Caki2 (cell line): ENCODE measurements around the gene RPL23. TPM values are rescaled to one million over a fixed set of nuclear protein-coding genes. Genes with fewer than 3 reads are reported as not detected.

Experiments used
- DNase-seq: peaks from one replicate; pipeline ENCODE4 v3.0.0-alpha.2; 2015; ENCODE audit warnings: low read depth
- in situ Hi-C: cut with HindIII; loops from 2 replicates; pipeline ENCODE4 v1.10.0; 2016; ENCODE audit warnings: low sequenced_read_pairs, low pct_unique_long_range_greater_than_20kb, mixed read lengths
- total RNA-seq: library from RNA; depleted of rRNA; stranded (reverse); fragments of >200 nt; shearing (Covaris generic); gene quantifications from 2 replicates; pipeline ENCODE4 v1.2.3, GENCODE V29; 2014; ENCODE audit warnings: low replicate concordance

The RPL23 gene
- total RNA-seq, 1 experiment from 2014 or later = 1,156 TPM

DNA sequence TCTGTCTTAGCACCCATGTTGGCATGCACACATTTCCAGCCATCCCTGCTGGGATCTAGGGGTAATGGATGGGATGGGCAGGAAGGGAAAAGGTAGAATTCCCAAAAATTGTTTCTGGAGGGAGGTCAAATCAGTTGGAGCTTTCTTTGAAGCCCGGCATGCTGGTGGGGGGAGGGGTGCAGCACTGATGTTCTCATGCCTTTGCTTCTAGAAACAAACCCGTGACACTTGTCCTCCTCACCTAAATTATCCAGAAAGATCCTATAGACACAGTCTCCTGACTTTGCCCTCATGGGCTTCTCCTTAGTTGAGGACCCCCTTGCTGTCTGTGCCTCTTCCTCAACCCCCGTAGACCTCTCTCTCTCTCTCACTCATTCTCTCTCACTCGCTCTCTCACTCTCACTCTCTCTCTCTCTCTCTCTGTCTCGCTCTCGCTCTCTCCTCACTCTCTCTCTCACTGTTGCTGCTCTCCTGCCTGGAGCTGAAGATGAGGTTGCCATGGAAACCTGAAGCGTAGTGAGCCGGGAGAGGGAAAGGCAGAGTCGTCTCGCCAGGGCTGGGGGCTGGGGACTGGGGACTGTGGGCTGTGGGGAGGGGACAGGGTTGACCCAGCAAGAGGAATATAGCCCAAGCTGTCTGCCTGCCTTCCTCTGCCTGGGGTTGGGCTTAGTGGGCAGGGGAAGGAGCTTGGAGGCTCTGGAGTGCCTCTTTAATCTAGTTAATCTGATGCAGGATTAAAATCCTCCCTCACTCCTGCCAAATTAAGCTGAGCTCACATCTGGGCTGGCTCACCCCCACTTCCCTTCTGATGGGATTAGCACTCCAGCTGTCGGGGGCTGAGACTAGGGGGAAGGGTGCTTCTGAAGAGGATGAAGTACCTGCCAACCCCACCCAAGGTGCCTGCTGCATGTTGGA, 32.5 kb upstream of the RPL23 start:
- in situ Hi-C loops = no loop called here
- DNase-seq = no peak

DNA sequence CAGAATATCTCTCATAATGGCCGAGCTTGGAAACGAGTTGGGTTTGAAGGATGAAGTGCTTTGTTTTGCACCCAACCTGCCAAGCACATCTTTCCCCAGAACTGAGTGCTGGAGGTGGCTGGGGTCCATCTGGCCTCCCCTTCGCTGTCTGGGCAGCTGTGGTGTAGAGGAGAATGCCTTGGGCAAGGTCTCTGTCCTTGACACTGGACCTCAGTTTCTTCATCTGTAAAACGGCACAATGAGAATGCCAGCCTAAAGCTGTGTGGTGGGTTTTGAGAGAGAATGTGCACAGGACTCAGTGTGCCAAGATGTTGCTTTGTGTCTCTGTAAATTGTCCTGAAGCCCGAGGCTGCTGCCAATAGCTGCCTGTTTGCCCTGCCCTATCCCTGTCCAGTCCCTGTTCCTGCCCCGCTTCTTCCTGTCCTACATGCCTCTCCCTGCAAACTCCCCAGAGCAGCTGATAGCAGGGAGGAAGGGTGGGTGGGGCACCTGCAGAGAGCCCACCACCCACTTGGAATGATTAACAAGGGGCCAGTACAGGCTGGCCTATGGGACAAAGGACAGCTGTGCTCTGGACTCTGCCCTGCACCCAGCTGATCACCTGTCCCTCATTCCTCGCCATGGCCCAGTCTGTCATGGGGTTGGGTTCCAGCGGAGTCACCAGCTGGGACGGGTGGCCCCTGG, 31.7 kb upstream of the RPL23 start:
- in situ Hi-C loops = no loop called here
- no peak for DNase-seq

DNA sequence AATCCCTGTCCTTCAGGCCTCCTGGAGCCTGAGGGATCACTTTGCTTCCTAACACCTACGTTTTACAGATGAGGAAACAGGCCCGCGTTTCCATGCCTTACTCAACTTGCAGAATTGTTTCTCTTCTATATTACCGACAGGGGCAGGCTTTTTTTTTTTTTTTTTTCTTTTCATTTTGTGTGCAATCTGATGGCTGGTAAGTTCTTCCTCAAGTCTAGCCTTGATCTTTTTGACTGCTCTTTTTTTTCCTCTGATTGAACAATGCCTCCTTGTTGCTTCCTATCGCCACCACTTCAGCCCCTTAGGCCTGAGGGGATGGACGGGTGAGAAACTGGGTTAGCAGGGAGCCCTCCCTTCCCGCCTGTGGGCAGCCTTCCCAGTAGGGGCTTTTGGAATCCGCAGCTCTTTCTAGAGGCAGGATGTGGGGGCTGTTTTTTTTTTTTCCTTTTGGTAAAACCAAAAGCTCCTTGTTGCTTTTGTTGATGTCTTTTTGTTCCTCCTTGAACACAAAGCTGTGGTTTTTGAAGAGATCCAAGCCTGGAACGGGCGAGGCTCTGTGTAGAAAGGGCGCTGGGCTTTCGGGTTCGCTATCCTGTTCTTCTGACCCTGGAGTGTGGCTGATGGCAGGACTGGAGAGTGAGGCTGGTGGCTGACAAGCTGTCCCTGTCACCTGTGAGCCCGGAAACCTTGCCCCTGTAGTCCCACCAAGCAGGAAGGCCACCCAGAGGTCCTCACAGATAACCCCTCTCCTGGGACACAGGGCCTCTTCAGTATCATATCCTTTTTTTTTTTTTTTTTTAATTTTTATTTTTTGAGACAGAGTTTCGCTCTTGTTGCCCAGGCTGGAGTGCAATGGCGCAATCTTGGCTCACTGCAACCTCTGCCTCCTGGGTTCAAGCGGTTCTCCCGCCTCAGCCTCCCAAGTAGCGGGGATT, 30.3 kb upstream of the RPL23 start:
- in situ Hi-C loops = no loop called here
- DNase-seq = no peak

DNA sequence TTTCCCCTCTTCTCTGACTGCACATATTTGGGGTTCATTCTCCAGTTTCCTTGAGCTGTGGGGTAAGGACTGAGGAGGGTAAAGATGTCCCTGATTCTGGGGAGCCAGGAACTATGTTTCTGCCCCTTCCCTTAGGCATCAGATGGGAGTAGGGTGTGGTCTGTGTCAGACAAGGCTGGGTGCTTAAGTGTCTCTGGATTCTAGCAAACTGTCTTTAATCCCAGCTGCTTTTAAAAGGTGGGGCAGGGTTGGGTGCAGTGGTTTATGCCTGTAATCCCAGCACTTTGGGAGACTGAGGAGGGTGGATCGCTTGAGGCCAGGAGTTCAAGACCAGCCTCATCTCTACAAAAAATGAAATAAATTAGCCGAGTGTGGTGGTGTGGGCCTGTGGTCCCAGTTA, 29.3 kb upstream of the RPL23 start:
- DNase-seq = no peak
- in situ Hi-C loops = no loop called here

DNA sequence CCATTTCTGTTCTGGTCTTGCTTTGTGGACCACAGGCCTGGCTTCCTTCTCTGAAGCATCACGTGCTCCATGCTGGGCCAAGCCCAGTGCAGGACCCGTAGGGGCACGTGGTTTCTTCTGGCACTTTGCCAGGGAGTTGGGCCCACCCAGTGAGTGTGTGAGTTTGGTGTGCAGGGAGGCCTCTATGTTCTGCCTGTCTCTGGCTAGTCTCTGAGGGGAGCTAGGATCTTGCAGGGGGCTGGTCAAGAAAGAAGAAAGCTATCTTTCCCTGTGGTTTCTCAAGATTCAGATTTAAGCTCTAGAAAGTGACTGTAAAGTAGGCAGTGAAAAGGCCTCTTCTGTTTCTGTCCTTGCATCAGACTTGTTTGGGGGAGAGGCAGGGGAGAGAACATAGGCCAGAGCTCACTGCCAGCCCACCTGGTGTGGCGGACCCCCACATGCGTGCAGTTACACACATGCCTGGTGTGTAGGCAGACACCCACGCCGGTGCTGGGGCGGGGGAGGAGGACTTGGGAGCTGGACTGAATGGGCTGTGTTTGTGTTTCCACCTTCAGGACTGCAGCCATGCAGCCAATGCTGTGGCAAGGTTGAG, 28.2 kb upstream of the RPL23 start:
- in situ Hi-C loops = no loop called here
- DNase-seq = peak; percentile 52

DNA sequence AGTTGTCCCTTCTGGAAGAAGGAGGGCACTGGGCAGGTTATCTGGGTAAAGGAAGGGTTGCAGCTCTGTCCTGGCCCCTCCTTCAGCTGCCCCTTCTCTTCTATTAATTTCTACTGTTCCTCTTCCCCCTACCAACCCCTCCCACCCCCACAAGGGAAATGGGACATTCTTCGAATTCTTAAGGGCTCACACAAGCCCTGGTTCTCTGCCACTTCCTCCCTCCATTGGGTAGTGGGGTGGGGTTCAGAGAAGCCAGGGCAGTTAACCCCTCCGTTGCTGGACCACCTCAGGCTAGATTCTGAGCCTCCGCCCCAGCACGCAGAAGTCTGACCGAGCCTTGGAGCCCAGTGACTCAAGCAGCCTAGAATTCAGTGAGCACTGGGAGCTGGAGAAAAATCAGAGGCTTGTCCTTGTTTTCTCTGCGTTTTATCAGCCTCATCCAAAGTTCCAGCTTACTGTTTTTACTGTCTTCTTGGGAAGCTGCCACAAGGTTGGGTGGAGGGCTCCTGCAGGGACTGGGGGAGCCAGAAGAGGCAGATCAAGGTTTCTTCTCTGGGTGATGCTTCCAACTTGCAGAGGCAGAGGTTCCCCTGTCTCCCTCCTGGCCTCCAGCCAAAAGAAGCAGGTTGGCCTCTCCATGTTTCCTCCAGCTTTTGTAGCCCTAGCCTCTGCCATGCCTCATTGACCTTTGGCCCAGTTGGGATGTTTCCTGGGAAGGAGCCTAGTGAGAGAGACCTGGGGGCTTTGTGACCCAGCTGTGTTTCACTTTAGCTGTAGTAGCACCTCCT, 26.6 kb upstream of the RPL23 start:
- DNase-seq = peak; percentile 81
- in situ Hi-C loops = no loop called here

DNA sequence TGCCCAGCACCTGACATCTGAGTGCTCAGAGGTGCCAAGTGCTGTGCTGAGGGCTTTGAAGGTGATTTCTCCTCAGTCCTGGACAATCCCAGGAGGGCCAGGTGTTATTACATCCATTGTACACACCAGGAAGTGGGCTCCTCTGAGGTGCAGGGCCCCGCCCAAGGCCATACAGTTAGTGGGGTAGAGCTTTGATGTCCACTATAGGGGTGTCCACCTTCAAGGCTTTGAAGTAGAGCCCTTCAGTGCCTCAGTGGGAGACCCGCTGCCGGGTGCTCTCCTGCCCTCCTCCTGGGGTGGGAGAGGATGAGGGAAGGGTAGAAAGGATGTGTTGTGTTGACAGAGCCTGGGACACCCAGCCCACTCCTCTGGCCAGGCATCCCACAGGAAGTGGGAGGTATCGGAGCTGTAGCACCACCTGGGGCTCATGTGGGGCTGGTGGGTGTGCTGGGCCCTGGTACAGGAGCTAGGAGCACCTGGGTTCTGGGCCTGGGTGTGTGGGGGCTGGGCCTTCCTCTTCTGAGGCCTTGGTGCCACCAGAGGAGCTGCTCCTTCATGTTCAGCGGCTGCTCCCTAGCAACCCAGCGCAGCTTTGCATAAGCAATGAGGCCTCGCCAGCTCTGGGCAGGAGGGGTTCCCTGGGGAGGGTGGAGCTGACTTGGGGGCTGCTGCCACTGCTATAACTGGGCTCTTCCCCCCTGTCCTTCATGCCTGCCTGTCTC, 23.8 kb upstream of the RPL23 start:
- in situ Hi-C loops = no loop called here
- DNase-seq = no peak

DNA sequence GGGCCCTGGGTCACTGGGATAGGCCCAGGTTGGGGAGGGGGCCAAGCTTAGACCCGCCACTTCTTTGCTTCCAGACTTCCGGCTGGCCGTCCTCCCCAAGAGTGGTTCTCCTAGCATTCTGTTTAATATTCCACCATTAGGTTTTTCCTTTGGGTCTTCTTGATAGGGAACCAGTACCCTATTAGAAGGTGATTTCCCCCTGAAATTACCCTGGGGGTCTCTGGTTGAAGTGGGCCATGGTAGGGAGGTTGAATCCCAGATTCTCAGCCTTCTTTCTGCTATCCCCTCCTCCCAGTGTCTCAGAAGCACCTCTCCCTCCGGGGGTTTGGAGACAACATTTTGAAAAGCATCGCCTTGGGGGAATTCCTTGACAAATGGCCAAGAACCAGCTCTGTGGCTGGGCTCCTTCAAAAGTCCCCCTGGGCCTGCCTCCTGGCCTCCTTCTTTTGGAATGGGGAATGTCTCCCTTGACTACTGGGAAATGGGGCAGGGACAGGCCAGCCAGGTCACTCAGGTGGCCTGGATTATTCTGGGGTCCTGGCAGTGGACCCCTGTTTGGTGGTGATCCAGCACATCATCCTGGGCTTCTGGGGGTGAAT, 22.1 kb upstream of the RPL23 start:
- in situ Hi-C loops = no loop called here
- no peak for DNase-seq

DNA sequence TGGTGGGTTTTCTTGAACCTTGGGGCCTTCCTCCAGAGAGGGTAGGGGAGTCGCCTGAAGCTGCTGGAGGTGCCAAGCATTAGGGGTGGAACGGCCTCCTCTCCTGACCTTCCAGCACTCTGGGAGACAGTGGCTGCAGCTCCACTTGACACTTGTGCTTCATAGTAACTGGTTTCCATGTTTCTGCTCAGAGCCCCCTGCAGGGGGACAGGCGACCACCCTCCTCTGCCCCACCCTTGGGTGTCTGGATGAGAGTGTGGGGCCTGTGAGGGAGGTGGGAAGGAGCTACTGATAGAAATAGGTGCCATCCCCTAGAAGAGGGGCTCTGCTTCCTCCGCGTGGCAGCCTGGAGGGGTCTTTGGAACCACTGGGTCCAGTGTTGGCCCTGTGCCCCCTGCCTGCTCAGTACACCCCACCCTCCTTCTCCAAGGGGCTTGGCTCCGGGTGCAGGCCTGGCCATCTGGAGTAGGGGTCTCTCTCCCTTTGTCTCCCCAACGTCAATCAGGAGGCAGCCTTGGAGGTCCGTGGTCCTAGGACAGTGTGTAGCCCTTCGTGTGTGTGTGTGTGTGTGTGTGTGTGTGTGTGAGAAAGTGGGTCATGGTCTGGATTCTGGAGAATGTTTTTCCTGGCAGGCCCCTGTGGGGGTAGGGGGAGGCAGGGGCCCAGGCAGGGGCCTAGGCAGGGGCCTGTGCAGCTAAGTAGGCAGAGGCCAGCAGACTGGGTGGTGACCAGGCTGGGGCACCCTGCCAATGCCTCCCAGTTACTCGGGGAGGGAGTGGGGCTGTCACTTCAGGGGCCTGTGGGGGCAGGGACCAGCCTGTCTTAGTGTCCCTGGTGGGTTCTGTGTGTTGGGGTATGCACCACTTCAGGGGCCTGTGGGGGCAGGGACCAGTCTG, 21.2 kb upstream of the RPL23 start:
- DNase-seq = no peak
- in situ Hi-C loops = no loop called here

DNA sequence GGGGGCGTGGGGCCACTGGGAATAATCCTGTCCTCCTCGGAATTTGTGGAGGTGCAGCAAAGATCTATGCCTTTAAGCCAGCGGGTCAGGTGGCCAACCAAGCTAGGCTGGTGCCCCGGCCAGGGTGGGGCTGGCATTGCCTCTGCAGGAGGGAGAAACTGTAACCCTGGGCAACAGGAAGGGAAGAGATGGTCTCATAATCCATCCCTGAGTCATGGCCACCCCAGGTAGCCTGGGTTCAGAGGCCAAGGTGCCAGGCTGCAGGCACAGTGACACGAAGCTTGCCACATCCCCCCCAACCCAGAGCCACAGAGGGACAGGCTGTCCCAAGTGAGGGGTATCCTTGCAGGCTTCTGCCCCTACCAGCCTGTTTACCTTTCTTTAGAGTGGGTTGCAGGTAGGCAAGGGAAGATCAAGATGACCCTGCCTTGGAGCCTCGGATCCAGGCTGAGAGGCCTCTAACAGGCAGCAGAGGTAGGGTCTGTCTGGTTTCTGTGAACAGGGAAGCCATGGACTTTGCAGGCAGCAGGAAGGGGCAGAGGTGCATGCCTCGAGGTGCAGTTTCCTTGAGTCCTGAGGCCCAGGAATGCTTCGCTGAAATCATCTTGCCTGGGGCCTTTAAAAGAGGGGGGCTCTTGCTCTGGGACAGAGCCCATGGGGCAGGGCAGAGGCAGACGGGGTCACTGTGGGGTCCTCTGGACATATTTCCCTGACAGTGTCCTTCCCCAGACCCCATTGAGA, 20.3 kb upstream of the RPL23 start:
- peak; percentile 58 for DNase-seq
- in situ Hi-C loops = no loop called here

DNA sequence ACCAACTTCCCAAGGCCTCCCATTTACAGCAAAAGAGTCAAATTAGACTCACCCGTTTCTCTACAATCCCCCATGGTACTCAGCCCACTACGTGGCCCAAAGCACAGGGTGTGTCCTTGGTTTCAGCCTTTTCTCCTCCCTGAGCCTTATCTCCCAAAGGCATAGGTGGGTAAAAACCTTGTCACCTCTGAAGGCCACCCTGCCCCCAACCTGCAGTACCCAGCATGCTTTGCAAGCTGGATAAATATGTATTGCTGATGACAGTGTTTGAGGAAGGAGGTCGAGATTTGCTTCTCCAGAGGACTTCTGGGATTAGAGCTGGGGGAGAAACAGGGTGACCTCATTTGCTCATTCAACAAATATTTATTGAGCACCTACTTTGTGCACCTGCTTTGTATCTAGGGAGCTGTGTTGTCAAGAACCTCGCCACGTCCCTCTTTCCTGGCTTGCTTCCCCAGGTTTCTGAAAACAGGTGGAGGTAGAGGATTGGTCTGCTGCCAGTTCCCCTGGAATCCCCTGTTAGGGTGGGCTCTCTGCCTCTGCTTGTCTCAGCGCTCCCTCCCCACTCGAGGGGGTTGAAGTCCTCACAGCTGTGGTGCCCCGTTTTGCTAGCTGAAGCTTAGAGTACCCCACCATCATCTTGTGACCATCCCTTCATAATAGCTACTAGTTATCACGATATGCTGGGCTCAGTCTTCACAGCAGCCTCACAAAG, 19.3 kb upstream of the RPL23 start:
- in situ Hi-C loops = no loop called here
- DNase-seq = no peak

DNA sequence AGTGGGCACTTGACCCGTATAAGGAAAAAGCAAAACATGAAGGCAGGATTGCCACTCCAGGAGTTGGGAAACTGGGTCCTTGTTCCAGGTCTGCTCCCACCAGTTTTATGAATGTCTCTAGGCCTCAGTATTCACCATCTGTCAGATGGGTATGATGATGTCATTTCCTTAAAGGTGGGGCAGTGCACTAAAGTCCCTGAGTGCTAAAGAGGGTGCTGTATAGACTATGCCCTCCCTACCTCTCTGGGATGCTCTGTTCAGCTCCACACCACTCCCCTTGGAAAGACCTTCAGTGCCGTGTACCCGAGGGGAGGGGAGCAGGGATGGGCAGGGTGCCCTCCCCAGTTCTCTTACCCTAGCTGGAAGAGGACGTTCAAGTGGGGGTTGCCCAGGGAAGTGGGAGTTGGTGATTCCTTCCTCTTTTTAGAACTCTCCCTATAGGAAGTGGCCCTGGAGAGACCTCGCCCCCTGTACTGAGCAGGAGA, 18.5 kb upstream of the RPL23 start:
- no peak for DNase-seq
- in situ Hi-C loops = no loop called here

DNA sequence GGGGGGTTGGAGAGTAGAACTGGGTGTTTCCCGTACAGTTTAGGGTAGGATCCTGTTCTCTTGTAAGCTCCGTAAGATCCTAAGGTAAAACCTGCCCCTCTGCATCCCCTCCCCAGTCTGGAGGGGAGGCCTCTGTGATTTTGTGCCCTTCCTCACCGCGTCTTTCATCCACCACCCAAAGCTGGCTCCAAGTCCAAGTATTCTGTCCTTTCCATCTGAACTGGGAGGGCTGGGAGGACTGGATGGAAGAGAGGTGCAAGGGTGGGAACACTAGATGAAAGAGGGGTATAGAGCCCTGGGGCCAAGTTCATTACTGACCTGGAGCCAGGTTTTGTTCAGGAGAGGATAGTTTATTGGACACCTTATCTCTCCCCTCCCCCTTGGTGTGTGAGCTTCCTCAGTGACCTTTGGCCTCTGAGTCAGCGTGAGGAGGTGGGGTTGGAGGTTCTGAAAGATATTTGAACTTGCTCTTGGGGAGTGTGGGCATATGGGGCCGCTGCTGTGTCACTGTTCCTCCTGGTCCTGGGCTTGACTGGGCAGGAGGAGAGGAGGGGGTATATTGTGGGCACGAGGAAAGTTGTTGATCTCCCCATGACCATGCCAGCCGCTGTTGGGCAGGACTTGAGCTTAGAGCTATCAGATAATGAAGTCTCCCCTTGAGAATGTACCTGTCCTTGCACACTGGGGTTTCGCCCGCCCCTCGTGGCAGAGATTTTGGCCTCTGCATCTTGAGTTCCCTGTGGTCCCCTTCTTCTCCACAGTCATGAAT, 17.9 kb upstream of the RPL23 start:
- in situ Hi-C loops = no loop called here
- peak; percentile 95 for DNase-seq
